K562 (cell line): ENCODE results near the gene GATAD1. TPM values are rescaled to one million over a fixed set of nuclear protein-coding genes. Genes with fewer than 3 reads are reported as not detected.

Experiments
- BMI1 ChIP-seq: fragments of 150-350 bp; IDR thresholded peaks from 2 replicates; pipeline ENCODE4 v1.6.1; 2014; ENCODE audit warnings: low read length
- RAD21 ChIP-seq, 2 experiments: fragments of 250-450 bp in 1 of 2; fragments of 450-650 bp in 1 of 2; sonication (Bioruptor Pico) in 1 of 2; formaldehyde crosslinking in 1 of 2; IDR thresholded peaks in 1 of 2; conservative IDR thresholded peaks in 1 of 2; 2 replicates each; pipeline versions ENCODE4 v1.4.0 to v1.8.0; 2020 to 2022; ENCODE audit warnings: mild to moderate bottlenecking in 2 of 2, moderate library complexity in 1 of 2
- ZBTB40 ChIP-seq, 2 experiments: fragments of 450-650 bp in 1 of 2; sonication (generic) in 1 of 2; formaldehyde crosslinking in 1 of 2; IDR thresholded peaks; 2 replicates each; pipeline versions ENCODE4 v1.7.1 to v1.9.0; 2016 to 2022; ENCODE audit warnings: inconsistent platforms in 1 of 2, mild to moderate bottlenecking in 1 of 2, missing genetic modification reagents in 1 of 2
- ZNF212 ChIP-seq: fragments of 450-650 bp; formaldehyde crosslinking; IDR thresholded peaks from 2 replicates; pipeline ENCODE4 v1.4.0; 2020; ENCODE audit warnings: mild to moderate bottlenecking
- ZNF644 ChIP-seq: fragments of 200-800 bp; sonication (Bioruptor generic); IDR thresholded peaks from 2 replicates; pipeline ENCODE4 v1.6.1; 2016; ENCODE audit warnings: low read depth, missing genetic modification characterization, missing compliant biosample characterization
- polyA plus RNA-seq, 8 experiments: library from polyadenylated mRNA; depleted of rRNA in 4 of 8; stranded (reverse) in 5 of 8; unstranded in 3 of 8; fragments of >200 nt; fragmentation: Nextera tagmentation in 2 of 8; fragmentation: Illumina TruSeq in 1 of 8; extraction: Ambion mirVana in 2 of 8; extraction: Trizol in 1 of 8; gene quantifications; 2 replicates each; pipeline versions ENCODE4 v1.2.1 to v1.2.3, GENCODE V29; 2011 to 2014; ENCODE audit warnings: inconsistent platforms in 1 of 8, missing spikeins in 1 of 8
- total RNA-seq, 7 experiments: library from RNA; depleted of rRNA in 6 of 7; stranded (reverse); fragments of >200 nt in 6 of 7; fragmentation: Illumina TruSeq in 2 of 7; extraction: Trizol in 2 of 7; gene quantifications; 2 replicates each; pipeline versions ENCODE4 v1.2.1 to v1.2.3, GENCODE V29; 2011 to 2021; ENCODE audit warnings: low replicate concordance in 1 of 7
- TF ChIP-seq, protein P1 (sequence below), 2 experiments: IDR thresholded peaks; 2 replicates each; pipeline ENCODE4 v1.6.1; 2011; ENCODE audit warnings: borderline replicate concordance in 1 of 2, control low read depth in 1 of 2, low read depth in 1 of 2, low read length in 1 of 2, mild to moderate bottlenecking in 1 of 2, mixed read lengths in 1 of 2, moderate library complexity in 1 of 2; ENCODE audit not compliant: insufficient read depth in 1 of 2, insufficient read length in 1 of 2, poor library complexity in 1 of 2, severe bottlenecking in 1 of 2; ENCODE audit errors: extremely low read depth in 1 of 2

Gene GATAD1
- total and polyA plus RNA-seq, 9 of the 15 experiments (the other 6 are each of a cell fraction or from before 2014, with no cell fraction given) = 9.3 to 67.7 (median 34.3) TPM

DNA sequence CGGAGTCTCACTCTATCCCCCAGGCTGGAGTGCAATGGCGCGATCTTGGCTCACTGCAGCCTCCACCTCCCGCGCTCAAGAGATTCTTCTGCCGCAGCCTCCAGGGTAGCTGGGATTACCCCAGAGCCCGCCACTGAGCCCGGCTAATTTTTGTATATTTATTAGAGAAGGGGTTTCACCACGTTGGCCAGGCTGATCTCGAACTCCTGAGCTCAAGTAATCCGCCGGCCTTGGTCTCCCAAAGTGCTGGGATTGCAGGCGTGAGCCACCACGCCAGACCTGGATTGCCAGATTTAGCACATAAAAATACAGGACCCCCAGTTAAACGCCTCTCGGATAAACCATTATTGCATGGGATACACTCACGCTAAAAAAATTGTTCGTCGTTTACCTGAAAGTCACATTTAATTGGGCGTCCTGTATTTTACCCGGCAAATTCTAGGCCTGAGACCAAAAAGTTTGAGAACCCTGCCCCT, 375 bp upstream of the GATAD1 start (continued):
- TF ChIP-seq, protein P1, sequence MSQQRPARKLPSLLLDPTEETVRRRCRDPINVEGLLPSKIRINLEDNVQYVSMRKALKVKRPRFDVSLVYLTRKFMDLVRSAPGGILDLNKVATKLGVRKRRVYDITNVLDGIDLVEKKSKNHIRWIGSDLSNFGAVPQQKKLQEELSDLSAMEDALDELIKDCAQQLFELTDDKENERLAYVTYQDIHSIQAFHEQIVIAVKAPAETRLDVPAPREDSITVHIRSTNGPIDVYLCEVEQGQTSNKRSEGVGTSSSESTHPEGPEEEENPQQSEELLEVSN (IDR thresholded peaks at IDR 0.05; ENCODE audit: borderline replicate concordance in 1 of 2, extremely low read depth in 1 of 2, insufficient read depth in 1 of 2, insufficient read length in 1 of 2, low read depth in 1 of 2, low read length in 1 of 2, poor library complexity in 1 of 2, severe bottlenecking in 1 of 2) = peak; percentile 75 to 90
- TF ChIP-seq RAD21 (CRISPR knock-in tag; conservative IDR thresholded peaks at IDR 0.05 in 1 of 2, IDR thresholded peaks at IDR 0.05 in 1 of 2) (peak; percentile 92 to 93), BMI1 (no peak), ZBTB40 (IDR thresholded peaks at IDR 0.05) (no peak), ZBTB40 (CRISPR knock-in tag; IDR thresholded peaks at IDR 0.05) (no peak), ZNF644 (tag) (peak; percentile 11; the same call in 1 of the 2 replicates), ZNF212 (CRISPR knock-in tag) (no peak)
